Endothelial cell of umbilical vein (primary cell): ENCODE results near the gene DCAF11. TPM values are rescaled to one million over a fixed set of nuclear protein-coding genes. Genes with fewer than 3 reads are reported as not detected.

Experiments
- BruUV-seq: library from RNA; stranded (reverse); fragments of 400-500 nt; replicated peaks from 2 replicates; lab custom pipeline; 2021; lab: Mats Ljungman, UMichigan
- CTCF ChIA-PET: fragments of 300-600, 350-600 bp; sonication (Branson Sonifier 250); formaldehyde crosslinking; loops from one replicate; lab custom pipeline; 2021; ENCODE audit warnings: antibody characterized with exemption, inconsistent platforms; lab: Charles Lee
- POLR2A ChIA-PET: fragments of 300-600, 350-600 bp; sonication (Branson Sonifier 250); formaldehyde crosslinking; loops from one replicate; lab custom pipeline; 2021; ENCODE audit warnings: antibody characterized with exemption, inconsistent platforms; lab: Charles Lee
- DNase-seq: peaks from one replicate; pipeline ENCODE4 v3.0.0-alpha.2; 2011; ENCODE audit warnings: low read depth, low spot score
- FAIRE-seq: peaks from 2 replicates; lab custom pipeline; 2011; peaks lifted over from hg19 to GRCh38; lab: Jason Lieb, UNC
- H2AFZ ChIP-seq: 2 replicates; pipeline ENCODE4 v1.6.0; 2012; ENCODE audit warnings: low read depth, low read length, control low read depth, inconsistent platforms
- H3K27ac ChIP-seq: 2 replicates; pipeline ENCODE4 v1.5.1; 2011; ENCODE audit warnings: low read depth, mild to moderate bottlenecking, control low read depth, low read length, moderate library complexity; ENCODE audit not compliant: insufficient read depth
- H3K27me3 ChIP-seq, 2 experiments: 2 replicates each; pipeline versions ENCODE4 v1.6.0 to v1.6.1; 2011; ENCODE audit warnings: low read length in 2 of 2, mixed read lengths in 1 of 2; ENCODE audit not compliant: control insufficient read depth in 2 of 2, insufficient read depth in 2 of 2
- H3K36me3 ChIP-seq, 2 experiments: 2 replicates in 1 of 2; 3 replicates in 1 of 2; pipeline ENCODE4 v1.5.1; 2011; ENCODE audit warnings: low read length in 2 of 2, mild to moderate bottlenecking in 1 of 2, moderate library complexity in 1 of 2; ENCODE audit not compliant: control insufficient read depth in 2 of 2, insufficient read depth in 2 of 2; ENCODE audit errors: extremely low read depth in 1 of 2
- H3K4me1 ChIP-seq: 3 replicates; pipeline ENCODE4 v1.5.1; 2011; ENCODE audit warnings: mild to moderate bottlenecking, low read length; ENCODE audit not compliant: control insufficient read depth, insufficient read depth; ENCODE audit errors: extremely low read depth
- H3K4me2 ChIP-seq: 2 replicates; pipeline ENCODE4 v1.6.1; 2011; ENCODE audit warnings: low read length, control low read depth, mixed read lengths; ENCODE audit not compliant: insufficient read depth
- H3K4me3 ChIP-seq, 3 experiments: fragments of 200-600 bp in 1 of 3; sonication (generic), shearing (Covaris generic) in 1 of 3; replicated peaks in 1 of 3; 2 replicates each; pipeline ENCODE4 v1.5.1; 2011 to 2016; ENCODE audit warnings: control low read depth in 3 of 3, low read length in 3 of 3, mild to moderate bottlenecking in 2 of 3, inconsistent platforms in 1 of 3, low read depth in 1 of 3, moderate library complexity in 1 of 3; ENCODE audit not compliant: insufficient read depth in 1 of 3
- H3K79me2 ChIP-seq: 2 replicates; pipeline ENCODE4 v1.6.0; 2012; ENCODE audit warnings: low read length, inconsistent platforms; ENCODE audit not compliant: control insufficient read depth, insufficient read depth
- H3K9ac ChIP-seq: replicated peaks from 2 replicates; pipeline ENCODE3; 2011; ENCODE audit warnings: low read length, control low read depth; ENCODE audit not compliant: insufficient read depth; ENCODE audit errors: extremely low read depth
- H3K9me1 ChIP-seq: replicated peaks from 3 replicates; pipeline ENCODE4 v1.6.0; 2011; ENCODE audit warnings: mild to moderate bottlenecking, low read length; ENCODE audit not compliant: control insufficient read depth, insufficient read depth; ENCODE audit errors: extremely low read depth
- H3K9me3 ChIP-seq: replicated peaks from 2 replicates; pipeline ENCODE4 v1.5.1; 2012; ENCODE audit warnings: low read length, inconsistent platforms; ENCODE audit not compliant: control insufficient read depth, insufficient read depth
- H4K20me1 ChIP-seq: replicated peaks from 2 replicates; pipeline ENCODE3; 2011; ENCODE audit warnings: mild to moderate bottlenecking, low read length; ENCODE audit not compliant: control insufficient read depth, insufficient read depth; ENCODE audit errors: extremely low read depth
- CTCF ChIP-seq, 2 donors: IDR thresholded peaks; 1 replicate in 1 of 2; 2 replicates in 1 of 2; pipeline ENCODE4 v1.5.1; 2011; ENCODE audit warnings: low read length in 2 of 2, mild to moderate bottlenecking in 2 of 2, moderate library complexity in 2 of 2, control low read depth in 1 of 2, inconsistent platforms in 1 of 2, low read depth in 1 of 2; ENCODE audit not compliant: insufficient read depth in 1 of 2; ENCODE audit errors: extremely low read depth in 1 of 2
- EZH2 ChIP-seq: IDR thresholded peaks from 2 replicates; pipeline ENCODE4 v1.6.1; 2012; ENCODE audit warnings: borderline replicate concordance, low read depth, mild to moderate bottlenecking, moderate library complexity, low read length, inconsistent platforms; ENCODE audit not compliant: severe bottlenecking
- FOS ChIP-seq: IDR thresholded peaks from 2 replicates; pipeline ENCODE4 v1.6.1; 2011; ENCODE audit warnings: mild to moderate bottlenecking, low read length, moderate library complexity, borderline replicate concordance; ENCODE audit not compliant: insufficient read depth
- GATA2 ChIP-seq: IDR thresholded peaks from 2 replicates; pipeline ENCODE4 v1.7.0; 2011; ENCODE audit warnings: low read depth, mild to moderate bottlenecking, moderate library complexity, mixed read lengths, low read length; ENCODE audit not compliant: insufficient read length, insufficient read depth
- JUN ChIP-seq: IDR thresholded peaks from 2 replicates; pipeline ENCODE4 v1.6.1; 2011; ENCODE audit warnings: borderline replicate concordance, low read depth; ENCODE audit not compliant: insufficient read length, insufficient read depth
- MAX ChIP-seq: IDR thresholded peaks from 2 replicates; pipeline ENCODE4 v1.6.1; 2011; ENCODE audit not compliant: insufficient read depth, insufficient read length
- MYC ChIP-seq: IDR thresholded peaks from one replicate; pipeline ENCODE4 v1.6.1; 2011; ENCODE audit warnings: mild to moderate bottlenecking, low read depth, low read length
- POLR2A ChIP-seq: IDR thresholded peaks from 2 replicates; pipeline ENCODE4 v1.6.1; 2012; ENCODE audit warnings: low read depth, mild to moderate bottlenecking, control low read depth, low read length
- POLR2AphosphoS5 ChIP-seq: IDR thresholded peaks from 2 replicates; pipeline ENCODE4 v1.6.1; 2012; ENCODE audit warnings: low read depth, mild to moderate bottlenecking, control low read depth, low read length, moderate library complexity; ENCODE audit not compliant: insufficient read depth
- dilution Hi-C: fragments of 300-500 bp; cut with MboI; formaldehyde crosslinking; loops from one replicate; pipeline ENCODE4 v1.15.0; 2019; ENCODE audit warnings: low sequenced_read_pairs; ENCODE audit not compliant: extremely low pct_ligation_motif_present
- intact Hi-C: fragments of 100-400 bp; cut with micrococcal nuclease; formaldehyde crosslinking; loops from one replicate; pipeline ENCODE4 v1.10.0; 2022
- polyA plus RNA-seq, 4 experiments: library from polyadenylated mRNA; depleted of rRNA in 3 of 4; stranded (reverse) in 3 of 4; unstranded in 1 of 4; fragments of >200 nt; gene quantifications; 2 replicates each; pipeline versions ENCODE4 v1.2.1 to v1.2.3, GENCODE V29; 2011 to 2012; ENCODE audit warnings: missing spikeins in 1 of 4
- total RNA-seq: library from RNA; stranded (reverse); gene quantifications from 2 replicates; pipeline ENCODE4 v1.2.3, GENCODE V29; 2021

Gene DCAF11
- total and polyA plus RNA-seq, 2 donors (not counting 3 experiments of a cell fraction or from before 2014, with no cell fraction given): 37.3 to 38.5 TPM

DNA sequence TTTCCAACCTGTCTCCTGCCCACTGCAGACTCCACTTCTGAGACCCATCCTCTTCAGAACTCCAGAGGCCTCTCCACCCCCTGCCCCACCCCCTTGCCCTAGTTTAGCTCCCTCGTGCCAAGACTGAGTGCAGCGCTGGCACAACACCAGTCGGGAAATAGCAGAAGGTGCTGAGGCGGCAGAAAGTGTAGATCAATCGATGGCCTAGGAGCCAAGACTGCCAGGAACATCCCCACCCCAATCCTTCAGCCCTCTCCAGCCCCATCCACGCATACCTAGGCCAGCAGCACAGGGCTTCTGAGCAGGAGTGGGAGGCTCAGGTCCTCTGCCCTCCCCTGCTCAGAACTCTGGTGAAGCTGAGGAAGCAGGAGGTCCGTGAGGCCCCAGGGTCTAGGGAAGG, 42.1 kb upstream of the DCAF11 start:
- CTCF ChIA-PET: interaction anchor here (1.1 to 1.3 kb wide), 2 partner anchors 14 to 19 kb away, joined by 3 to 4 read pairs; no protein-coding TSS in a partner anchor

More for the DNA sequence above, 42.1 kb upstream of the DCAF11 start:
- Histone ChIP-seq H3K36me3 (no peaks in the 10 kb centered on the region), H3K4me1 (no peaks in the 10 kb centered on the region), H3K79me2 (no peaks in the 10 kb centered on the region), H3K4me2 (no peak overlapping the region), H3K4me3 (no peak overlapping the region), H3K9ac (no peak overlapping the region), H2AFZ (no peak overlapping the region), H3K27ac (no peak overlapping the region), H3K9me1 (no peaks in the 10 kb centered on the region), H4K20me1 (no peaks in the 10 kb centered on the region), H3K9me3 (no peaks in the 10 kb centered on the region), H3K27me3 (no peaks in the 10 kb centered on the region)
- POLR2A ChIA-PET: no interaction called here
- intact Hi-C loops (no loop called here), dilution Hi-C loops (no loop called here)
- BruUV-seq: no TSS peak
- no peak for TF ChIP-seq GATA2
- TF ChIP-seq MYC: no peak
- TF ChIP-seq MAX: no peak
- no peak for TF ChIP-seq CTCF (IDR thresholded peaks at IDR 0.05; ENCODE audit: extremely low read depth in 1 of 2, insufficient read depth in 1 of 2, low read depth in 1 of 2, low read length in 2 of 2)
- no peak for TF ChIP-seq FOS
- no peak for TF ChIP-seq POLR2AphosphoS5
- no peak for TF ChIP-seq EZH2
- TF ChIP-seq POLR2A: no peak
- TF ChIP-seq JUN: no peak
- FAIRE-seq (no peak), DNase-seq (no peak)
